Right lobe of liver (tissue), 4 donors: ENCODE data around the gene DOK1.

Experiments used
- POLR2A ChIP-seq: fragments of 450-650 bp; IDR thresholded peaks from one replicate; pipeline ENCODE4 v1.6.1; 2017; ENCODE audit warnings: antibody characterized with exemption, mild to moderate bottlenecking
- TF ChIP-seq, protein P1 (sequence below), 4 donors: fragments of 200-600 bp in 3 of 4; fragments of 450-650 bp in 1 of 4; IDR thresholded peaks; one replicate each; pipeline versions ENCODE4 v1.5.1 to v1.8.0; 2016 to 2022; ENCODE audit warnings: antibody characterized with exemption in 4 of 4, mild to moderate bottlenecking in 2 of 4
- donor health status: DM: no; HTN: no; CAD: no.
- donor health status: DM: no; HTN: no; CAD: no.
- donor health status: DM: no; HTN: yes; CAD: no.

DNA sequence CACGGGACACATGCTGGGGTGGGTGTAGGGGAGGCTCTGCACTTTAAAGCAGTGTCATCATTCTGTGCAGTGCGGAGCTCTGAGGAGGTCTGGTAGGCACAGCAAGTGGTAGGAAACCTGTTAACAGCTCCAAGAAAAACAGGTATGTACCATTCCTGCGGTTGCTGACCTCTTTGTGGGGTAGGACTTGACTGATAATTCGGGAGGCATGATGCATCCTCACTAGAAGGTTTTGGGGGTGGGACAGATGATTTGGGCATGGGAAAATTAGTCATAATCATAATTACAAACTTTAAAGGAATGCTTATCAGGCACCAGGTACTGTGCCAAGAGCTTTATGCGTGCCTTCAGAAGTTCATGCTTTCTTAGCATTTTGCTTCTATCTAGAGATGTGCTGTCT lies 9.7 kb downstream of the DOK1 start:
- TF ChIP-seq, protein P1, sequence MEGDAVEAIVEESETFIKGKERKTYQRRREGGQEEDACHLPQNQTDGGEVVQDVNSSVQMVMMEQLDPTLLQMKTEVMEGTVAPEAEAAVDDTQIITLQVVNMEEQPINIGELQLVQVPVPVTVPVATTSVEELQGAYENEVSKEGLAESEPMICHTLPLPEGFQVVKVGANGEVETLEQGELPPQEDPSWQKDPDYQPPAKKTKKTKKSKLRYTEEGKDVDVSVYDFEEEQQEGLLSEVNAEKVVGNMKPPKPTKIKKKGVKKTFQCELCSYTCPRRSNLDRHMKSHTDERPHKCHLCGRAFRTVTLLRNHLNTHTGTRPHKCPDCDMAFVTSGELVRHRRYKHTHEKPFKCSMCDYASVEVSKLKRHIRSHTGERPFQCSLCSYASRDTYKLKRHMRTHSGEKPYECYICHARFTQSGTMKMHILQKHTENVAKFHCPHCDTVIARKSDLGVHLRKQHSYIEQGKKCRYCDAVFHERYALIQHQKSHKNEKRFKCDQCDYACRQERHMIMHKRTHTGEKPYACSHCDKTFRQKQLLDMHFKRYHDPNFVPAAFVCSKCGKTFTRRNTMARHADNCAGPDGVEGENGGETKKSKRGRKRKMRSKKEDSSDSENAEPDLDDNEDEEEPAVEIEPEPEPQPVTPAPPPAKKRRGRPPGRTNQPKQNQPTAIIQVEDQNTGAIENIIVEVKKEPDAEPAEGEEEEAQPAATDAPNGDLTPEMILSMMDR (IDR thresholded peaks at IDR 0.05), result no peak
- no peak for TF ChIP-seq POLR2A
